LHCN-M2 (cell line): ENCODE data around the gene EFHC1. TPM values are rescaled to one million over a fixed set of nuclear protein-coding genes. Genes with fewer than 3 reads are reported as not detected.

Experiments
- DNase-seq: peaks from one replicate; pipeline ENCODE4 v3.0.0-alpha.2; 2012; ENCODE audit warnings: low read depth
- total RNA-seq: library from RNA; depleted of rRNA; stranded (reverse); fragments of >200 nt; gene quantifications from 2 replicates; pipeline ENCODE4 v1.2.3, GENCODE V29; 2014

EFHC1 gene
- total RNA-seq, 1 experiment from 2014 or later, result 31.8 TPM

GRCh38 chr6:52516269-52516668 lies 96.1 kb downstream of the EFHC1 start:
- no peak for DNase-seq

GRCh38 chr6:52516943-52517342 lies 96.8 kb downstream of the EFHC1 start:
- DNase-seq, result no peak

GRCh38 chr6:52517502-52518278 lies 97.5 kb downstream of the EFHC1 start:
- peak; percentile 98 for DNase-seq

GRCh38 chr6:52518279-52518945 lies 98.3 kb downstream of the EFHC1 start:
- DNase-seq, result no peak

- DNase-seq, result no peak
Observed at GRCh38 chr6:52519618-52520017, 99.5 kb downstream of the EFHC1 start.

GRCh38 chr6:52522151-52522626 lies 102.0 kb downstream of the EFHC1 start:
- peak; percentile 86 for DNase-seq

GRCh38 chr6:52522655-52523054 lies 102.5 kb downstream of the EFHC1 start:
- DNase-seq, result peak; percentile 83

GRCh38 chr6:52523378-52524142 lies 103.4 kb downstream of the EFHC1 start:
- DNase-seq, result no peak

- no peak for DNase-seq
Observed at GRCh38 chr6:52524918-52525317, 104.8 kb downstream of the EFHC1 start.

GRCh38 chr6:52526634-52527033 lies 106.5 kb downstream of the EFHC1 start:
- DNase-seq, result peak; percentile 33

- peak; percentile 36 for DNase-seq
Observed at GRCh38 chr6:52527436-52527835, 107.3 kb downstream of the EFHC1 start.

- DNase-seq, result no peak
Observed at GRCh38 chr6:52529311-52529710, 109.2 kb downstream of the EFHC1 start.

GRCh38 chr6:52530351-52530750 lies 110.2 kb downstream of the EFHC1 start:
- DNase-seq, result no peak

GRCh38 chr6:52531396-52531795 lies 111.3 kb downstream of the EFHC1 start:
- DNase-seq, result no peak

- no peak for DNase-seq
Observed at GRCh38 chr6:52531834-52532233, 111.7 kb downstream of the EFHC1 start.

GRCh38 chr6:52532457-52532856 lies 112.3 kb downstream of the EFHC1 start:
- DNase-seq, result no peak

- no peak for DNase-seq
Observed at GRCh38 chr6:52533491-52533890, 113.3 kb downstream of the EFHC1 start.

GRCh38 chr6:52534363-52534762 lies 114.2 kb downstream of the EFHC1 start:
- no peak for DNase-seq

GRCh38 chr6:52534966-52535390 lies 114.8 kb downstream of the EFHC1 start:
- no peak for DNase-seq

GRCh38 chr6:52535711-52536423 lies 115.7 kb downstream of the EFHC1 start:
- DNase-seq, result no peak

GRCh38 chr6:52536424-52536916 lies 116.3 kb downstream of the EFHC1 start:
- no peak for DNase-seq
